Stimulated activated CD4-positive, alpha-beta T cell treated with anti-CD3 and anti-CD28 coated beads, Interleukin-2, amount 100 ng/mL, for 24 hours (primary cell): ENCODE results near the gene KRT4.

Source experiments
- DNase-seq, 2 donors: peaks; one replicate each; pipeline ENCODE4 v3.0.0-alpha.2; 2020

KRT4 gene

GRCh38 chr12:52821826-52822660 lies 8.1 kb upstream of the KRT4 start:
- DNase-seq, result no peak

- DNase-seq, result no peak
These were observed 7.3 kb upstream of the KRT4 start for GRCh38 chr12:52821071-52821730.

- DNase-seq, result no peak
These were observed 6.6 kb upstream of the KRT4 start for GRCh38 chr12:52820521-52820920.

DNA sequence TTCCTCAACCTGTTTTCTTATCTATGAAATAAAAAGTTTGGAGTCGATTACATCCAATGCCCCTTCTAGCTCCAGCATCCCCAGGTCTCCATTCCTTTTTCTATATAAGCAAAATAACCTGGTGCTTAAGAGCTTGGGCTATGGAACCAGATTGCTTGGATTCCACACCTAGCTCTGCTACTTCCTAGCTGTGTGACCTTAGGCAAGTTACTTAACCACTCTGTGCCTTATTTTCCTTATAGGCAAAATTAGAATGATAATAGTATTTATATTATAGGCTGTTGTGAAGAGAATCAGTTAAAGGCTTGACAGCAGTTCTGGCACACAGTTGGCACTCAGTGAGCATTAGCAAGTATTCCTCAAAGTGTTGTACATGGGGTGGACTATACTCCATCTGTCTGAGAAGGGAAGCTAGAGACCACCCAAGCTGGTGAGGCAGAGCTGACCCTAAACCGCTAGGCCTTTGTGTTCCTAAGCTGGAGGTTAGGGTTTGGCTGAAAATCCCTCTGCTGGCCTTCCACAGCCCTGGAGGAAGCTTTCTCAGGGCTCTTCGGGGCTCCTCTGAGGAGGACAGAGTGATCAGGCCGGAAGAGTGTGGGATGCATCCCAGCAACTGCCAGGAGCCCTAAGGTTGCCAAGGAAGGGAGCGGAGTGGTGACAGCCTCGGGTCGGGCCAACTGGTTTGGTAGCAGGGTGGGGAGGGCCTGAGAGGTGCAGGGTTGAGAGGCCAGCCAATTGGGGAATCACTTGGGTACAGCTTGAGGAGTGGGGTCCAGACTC lies 6.0 kb upstream of the KRT4 start:
- no peak for DNase-seq

- no peak for DNase-seq
These were observed 5.0 kb upstream of the KRT4 start for GRCh38 chr12:52818887-52819420.

- no peak for DNase-seq
These were observed 4.5 kb upstream of the KRT4 start for GRCh38 chr12:52818388-52818787.

DNA sequence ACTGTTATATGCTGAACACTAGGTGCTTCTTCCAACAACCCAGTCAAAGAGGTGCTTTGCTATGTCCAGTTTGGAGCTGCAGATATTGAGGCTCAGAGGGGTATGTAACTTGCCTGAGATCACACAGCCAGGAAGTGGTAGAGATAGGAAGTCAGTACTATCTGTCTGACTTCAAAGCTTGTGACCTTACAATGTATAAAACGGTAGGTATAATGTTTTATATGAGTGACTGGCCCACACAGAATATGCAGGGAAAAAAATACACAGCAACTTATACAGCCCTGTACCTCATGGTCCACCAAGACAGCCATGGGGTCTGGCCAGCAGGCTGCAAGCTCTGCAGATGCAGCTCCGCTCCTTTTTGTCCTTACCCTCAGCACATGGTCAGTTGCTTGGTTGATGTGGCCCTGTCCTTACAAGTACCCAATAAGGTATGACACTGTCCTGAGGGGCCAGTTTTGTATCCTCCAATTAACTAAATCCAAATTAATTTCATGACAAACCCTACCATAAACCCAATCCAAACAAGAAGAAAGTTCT lies 3.9 kb upstream of the KRT4 start:
- no peak for DNase-seq

DNA sequence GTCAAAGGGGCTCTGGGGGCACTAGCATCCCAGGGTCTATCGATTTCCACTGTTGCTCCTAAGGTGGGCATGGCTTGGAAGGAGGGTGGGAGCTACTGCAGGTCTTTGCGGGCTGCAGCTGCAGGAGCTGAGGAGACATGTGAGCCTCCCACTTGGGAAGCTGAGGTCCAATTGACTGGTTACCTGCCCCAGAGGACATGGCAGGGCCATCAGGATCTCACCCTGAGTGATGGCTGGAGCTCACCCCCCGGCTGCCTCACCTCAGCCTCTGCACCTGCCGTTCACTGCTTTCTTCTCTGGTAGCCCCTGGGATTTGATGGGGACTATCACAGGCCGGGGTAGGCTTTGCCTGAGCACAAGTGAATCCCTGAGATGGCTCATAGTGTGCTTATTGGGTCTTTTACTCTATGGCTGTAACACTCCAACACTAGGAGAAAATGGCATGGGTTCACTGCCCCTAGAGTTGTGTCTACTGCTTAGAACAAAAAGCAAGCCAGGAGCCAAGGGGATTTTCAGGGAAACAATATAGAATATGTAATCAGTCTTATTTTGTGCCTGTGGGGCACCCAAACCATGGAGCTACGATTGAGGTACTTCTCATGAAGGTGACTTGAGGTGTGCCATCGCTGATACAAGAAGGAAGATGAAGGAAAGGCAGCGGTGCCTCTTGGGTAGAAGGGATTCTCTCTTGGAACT lies 3.2 kb upstream of the KRT4 start:
- no peak for DNase-seq

GRCh38 chr12:52815676-52816588 lies 2.0 kb upstream of the KRT4 start:
- DNase-seq, result no peak

GRCh38 chr12:52815161-52815560 lies 1.2 kb upstream of the KRT4 start:
- no peak for DNase-seq

DNA sequence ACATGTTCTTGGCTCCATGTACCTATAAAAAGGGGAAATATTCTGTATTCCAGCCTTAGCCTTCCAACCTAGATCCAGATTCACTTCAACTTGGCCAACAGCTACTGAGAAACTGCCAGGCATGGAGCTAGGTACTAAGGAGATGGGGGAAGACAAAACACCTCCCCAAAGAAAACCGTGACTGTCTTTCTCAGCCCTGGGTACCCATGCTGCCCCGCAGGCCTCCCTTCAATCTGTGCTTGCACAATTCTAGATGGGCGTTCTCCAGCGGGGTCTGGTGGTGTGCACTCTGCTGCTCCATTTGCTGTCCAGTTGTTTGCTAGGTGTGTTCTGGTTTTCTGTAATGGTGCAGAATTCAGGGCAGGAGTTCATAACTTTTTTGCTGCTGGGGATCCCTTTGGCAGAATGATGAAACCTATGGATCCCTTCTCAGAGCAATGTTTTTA lies 817 bp upstream of the KRT4 start:
- no peak for DNase-seq

DNA sequence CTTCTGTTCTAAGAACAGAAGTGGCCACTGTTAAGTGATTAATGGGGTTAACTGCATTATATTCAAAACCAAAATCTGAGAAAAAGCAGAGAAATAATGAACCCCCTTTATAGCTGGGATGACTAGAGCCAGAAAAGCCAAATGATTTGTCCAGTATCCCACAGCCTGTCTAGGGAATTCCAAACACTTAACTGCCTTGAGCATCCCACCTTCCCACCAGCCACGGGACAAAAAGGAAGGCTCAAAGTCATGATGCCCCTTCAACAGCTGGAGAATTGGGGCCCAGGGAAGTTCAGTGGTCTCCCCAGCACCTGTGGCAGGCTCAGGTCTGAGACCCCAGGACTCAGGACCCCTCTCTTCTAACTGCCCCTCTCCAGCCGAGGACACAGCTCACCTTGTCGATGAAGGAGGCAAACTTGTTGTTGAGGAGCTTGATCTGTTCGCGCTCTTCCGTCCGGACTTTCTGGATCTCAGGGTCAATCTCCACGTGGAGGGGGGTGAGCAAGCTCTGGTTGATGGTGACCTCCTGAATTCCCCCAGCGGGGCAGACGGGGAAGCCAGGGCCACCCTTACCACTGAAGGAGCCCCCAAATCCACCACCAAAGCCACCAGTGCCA lies 605 bp downstream of the KRT4 start:
- no peak for DNase-seq

DNA sequence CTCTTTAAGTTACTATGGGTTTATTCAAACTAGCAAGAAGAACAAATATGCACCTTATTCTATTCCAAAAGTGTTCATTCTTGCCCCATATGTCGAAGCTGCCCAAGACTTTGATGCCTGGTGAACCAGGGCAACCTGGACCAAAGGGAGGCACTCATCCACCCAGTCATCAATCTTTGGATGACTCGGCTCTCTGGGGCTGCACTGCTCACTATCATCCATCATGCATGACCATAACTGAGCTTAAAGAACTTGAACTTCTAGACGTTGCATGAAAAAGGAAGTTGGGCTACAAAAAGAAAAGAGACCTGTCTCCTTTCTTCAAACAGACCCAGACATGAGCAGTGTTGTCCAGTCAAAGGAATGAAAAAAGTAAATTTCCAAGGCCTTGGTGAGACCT lies 1.2 kb downstream of the KRT4 start:
- DNase-seq, result no peak

- DNase-seq, result no peak
These were observed 1.9 kb downstream of the KRT4 start for GRCh38 chr12:52812073-52812400.

DNA sequence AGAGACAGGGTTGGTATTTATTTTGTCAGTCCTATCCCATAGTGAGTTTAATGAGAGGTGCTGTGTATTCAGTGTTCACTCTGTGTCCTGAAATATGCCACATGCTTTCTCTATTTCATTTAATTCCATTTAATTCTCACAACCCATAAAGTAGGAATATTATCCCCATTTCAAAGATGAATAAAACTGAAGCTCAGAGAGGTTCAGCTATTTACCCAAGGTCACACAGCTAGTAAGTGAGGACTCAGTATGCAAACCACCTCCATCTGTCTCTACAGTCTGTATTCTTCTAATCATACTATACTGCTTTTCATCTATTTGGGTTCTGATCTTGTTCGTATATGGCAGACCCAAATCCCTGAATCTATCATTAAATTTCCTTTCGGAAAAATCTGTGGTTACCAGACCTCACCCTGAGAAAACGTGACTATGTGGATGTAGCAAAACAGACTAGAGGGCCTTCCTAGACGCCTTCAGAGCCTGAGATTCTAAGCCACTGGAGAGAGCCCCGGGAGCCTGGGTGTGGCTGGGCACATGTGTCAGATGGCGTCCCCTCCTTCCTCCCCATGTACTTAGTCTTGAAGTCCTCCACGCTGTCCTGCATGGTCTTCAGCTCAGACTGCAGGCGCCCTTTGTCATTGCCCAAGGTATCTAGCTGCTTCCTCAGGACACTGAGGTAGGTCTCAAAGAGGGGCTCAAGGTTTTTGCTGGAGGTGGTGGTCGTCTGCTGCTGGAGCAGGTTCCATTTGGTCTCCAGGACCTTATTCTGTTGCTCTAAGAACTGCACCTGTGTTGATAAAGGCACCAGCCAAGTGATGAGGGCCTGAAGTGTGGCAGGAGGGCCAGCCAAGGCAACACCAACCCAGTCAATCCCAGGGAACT lies 2.5 kb downstream of the KRT4 start:
- no peak for DNase-seq

GRCh38 chr12:52810554-52810953 lies 3.4 kb downstream of the KRT4 start:
- no peak for DNase-seq

GRCh38 chr12:52809166-52809565 lies 4.8 kb downstream of the KRT4 start:
- no peak for DNase-seq

GRCh38 chr12:52808573-52809160 lies 5.2 kb downstream of the KRT4 start:
- no peak for DNase-seq
